Chondrocyte (in vitro differentiated cells): Measurements from ENCODE around the gene TEX52. TPM values are rescaled to one million over a fixed set of nuclear protein-coding genes. Genes with fewer than 3 reads are reported as not detected.

ENCODE experiments used
- DNase-seq: peaks from one replicate; pipeline ENCODE4 v3.0.0; 2021; ENCODE audit warnings: mixed read lengths, low spot score
- H3K27ac Mint-ChIP-seq: one replicate; pipeline ENCODE4 v1.8.0; 2021; ENCODE audit warnings: mild to moderate bottlenecking, moderate library complexity, mixed read lengths; ENCODE audit not compliant: unreplicated experiment
- H3K27me3 Mint-ChIP-seq: 2 replicates; pipeline ENCODE4 v1.8.0; 2021; ENCODE audit warnings: low read depth, mixed read lengths
- H3K36me3 Mint-ChIP-seq: 2 replicates; pipeline ENCODE4 v1.8.0; 2021; ENCODE audit warnings: low read depth, mixed read lengths
- H3K4me1 Mint-ChIP-seq: 2 replicates; pipeline ENCODE4 v1.8.0; 2021; ENCODE audit warnings: low read depth, mild to moderate bottlenecking, mixed read lengths
- H3K4me3 Mint-ChIP-seq: one replicate; pipeline ENCODE4 v1.8.0; 2021; ENCODE audit warnings: mild to moderate bottlenecking, moderate library complexity, mixed read lengths; ENCODE audit not compliant: unreplicated experiment
- H3K9me3 Mint-ChIP-seq: 2 replicates; pipeline ENCODE4 v1.8.0; 2021; ENCODE audit warnings: low read depth, mixed read lengths
- total RNA-seq: library from RNA; stranded (reverse); gene quantifications from 3 replicates; pipeline ENCODE4 v1.2.1, GENCODE V29; 2021
- TF ChIP-seq, protein P1 (sequence below): fragments of 200-600 bp; sonication (generic); IDR thresholded peaks from 2 replicates; pipeline ENCODE4 v1.5.0; 2021; ENCODE audit warnings: antibody characterized with exemption, mild to moderate bottlenecking, moderate library complexity

The TEX52 gene
- total RNA-seq, 1 donor from 2014 or later, result not detected

DNA sequence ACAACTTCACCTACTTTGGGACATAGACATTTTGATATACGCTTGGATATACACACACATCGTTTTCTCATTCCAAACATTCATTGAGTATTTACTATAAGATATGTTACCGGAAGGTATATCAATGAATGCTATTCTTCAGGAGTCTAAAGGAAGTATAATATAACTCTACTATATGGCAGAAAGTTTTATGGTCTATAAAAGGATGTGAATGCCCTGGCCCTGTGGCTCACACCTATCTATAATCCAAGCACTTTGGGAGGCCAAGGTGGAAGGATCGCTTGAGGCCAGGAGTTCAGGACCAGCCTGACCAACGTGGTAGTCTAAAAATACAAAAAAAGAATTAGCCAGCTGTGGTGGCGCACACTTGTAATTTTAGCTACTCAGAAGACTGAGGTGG lies 27.6 kb downstream of the TEX52 start:
- no peak overlapping the region for H3K4me3 Mint-ChIP-seq
- H3K4me1 Mint-ChIP-seq, result peaks cover 12% of the 10 kb centered on the region
- DNase-seq, result no peak
- TF ChIP-seq, protein P1, sequence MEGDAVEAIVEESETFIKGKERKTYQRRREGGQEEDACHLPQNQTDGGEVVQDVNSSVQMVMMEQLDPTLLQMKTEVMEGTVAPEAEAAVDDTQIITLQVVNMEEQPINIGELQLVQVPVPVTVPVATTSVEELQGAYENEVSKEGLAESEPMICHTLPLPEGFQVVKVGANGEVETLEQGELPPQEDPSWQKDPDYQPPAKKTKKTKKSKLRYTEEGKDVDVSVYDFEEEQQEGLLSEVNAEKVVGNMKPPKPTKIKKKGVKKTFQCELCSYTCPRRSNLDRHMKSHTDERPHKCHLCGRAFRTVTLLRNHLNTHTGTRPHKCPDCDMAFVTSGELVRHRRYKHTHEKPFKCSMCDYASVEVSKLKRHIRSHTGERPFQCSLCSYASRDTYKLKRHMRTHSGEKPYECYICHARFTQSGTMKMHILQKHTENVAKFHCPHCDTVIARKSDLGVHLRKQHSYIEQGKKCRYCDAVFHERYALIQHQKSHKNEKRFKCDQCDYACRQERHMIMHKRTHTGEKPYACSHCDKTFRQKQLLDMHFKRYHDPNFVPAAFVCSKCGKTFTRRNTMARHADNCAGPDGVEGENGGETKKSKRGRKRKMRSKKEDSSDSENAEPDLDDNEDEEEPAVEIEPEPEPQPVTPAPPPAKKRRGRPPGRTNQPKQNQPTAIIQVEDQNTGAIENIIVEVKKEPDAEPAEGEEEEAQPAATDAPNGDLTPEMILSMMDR, result no peak
- H3K9me3 Mint-ChIP-seq, result no peaks in the 10 kb centered on the region
- H3K27me3 Mint-ChIP-seq, result no peaks in the 10 kb centered on the region
- H3K36me3 Mint-ChIP-seq, result peaks cover 32% of the 10 kb centered on the region
- no peak overlapping the region for H3K27ac Mint-ChIP-seq

DNA sequence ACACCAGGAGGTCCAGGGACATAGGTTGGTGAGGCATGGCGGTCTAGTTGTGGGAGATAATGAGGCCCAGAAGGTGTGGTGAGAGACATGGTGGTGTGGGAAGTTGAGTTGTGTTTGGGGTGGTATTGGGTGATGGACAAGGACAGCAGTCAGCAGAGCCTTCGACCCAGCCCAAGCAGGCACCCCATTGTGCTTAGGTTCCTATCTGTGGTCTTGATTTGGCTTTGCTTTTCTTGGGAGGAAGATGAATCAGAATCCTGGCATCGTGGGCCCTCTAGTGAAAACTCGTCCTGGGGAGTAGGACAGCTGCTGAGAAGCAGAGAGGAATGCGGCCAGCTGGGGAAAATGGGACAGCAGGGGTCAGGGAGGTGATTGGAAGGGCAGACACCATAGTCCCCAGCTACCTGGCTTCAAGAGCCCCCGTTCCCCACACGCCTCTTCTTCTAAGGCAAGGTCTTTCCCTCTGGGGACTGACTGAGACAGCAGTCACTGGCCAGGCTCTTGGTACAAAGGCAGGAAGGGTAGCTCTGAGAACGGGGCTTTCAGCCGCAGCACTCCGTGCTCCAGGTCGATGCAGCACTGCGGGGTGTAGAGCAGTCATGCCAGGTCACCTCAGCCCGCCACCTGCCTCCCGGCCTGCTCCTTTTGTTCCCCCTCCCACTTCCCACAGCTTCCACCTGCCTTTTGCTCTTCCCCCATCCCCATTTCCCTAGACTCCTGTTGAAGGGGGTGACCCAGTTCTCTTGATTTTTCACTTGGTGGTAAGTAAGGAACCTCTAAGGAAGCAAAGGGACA lies 29.9 kb downstream of the TEX52 start:
- TF ChIP-seq, protein P1, result no peak
- no peak for DNase-seq
- Mint-ChIP-seq H3K4me3 (no peak overlapping the region), H3K27me3 (no peaks in the 10 kb centered on the region), H3K36me3 (peaks cover 48% of the 10 kb centered on the region), H3K4me1 (no peaks in the 10 kb centered on the region), H3K27ac (no peak overlapping the region), H3K9me3 (no peaks in the 10 kb centered on the region)

DNA sequence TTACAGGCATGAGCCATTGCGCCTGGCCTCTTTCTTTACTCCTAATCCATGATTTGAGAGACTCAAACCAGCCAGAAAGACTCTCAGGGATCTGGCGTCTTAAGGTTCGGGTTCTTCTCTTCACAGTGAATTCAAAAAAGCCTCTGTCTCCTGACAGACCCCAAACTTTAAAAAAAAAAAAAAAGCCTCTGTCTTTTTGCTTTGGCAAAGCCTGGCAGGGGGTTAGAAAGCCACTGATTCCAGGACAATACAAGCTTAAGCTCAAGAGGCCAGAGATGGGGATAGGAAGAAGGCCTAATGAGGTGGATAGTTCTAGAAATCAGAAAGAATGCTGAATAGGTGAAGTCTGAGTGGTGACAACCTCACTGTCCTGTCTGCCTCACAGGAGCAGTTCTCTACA lies 30.8 kb downstream of the TEX52 start:
- Mint-ChIP-seq H3K27me3 (no peaks in the 10 kb centered on the region), H3K36me3 (peaks cover 51% of the 10 kb centered on the region), H3K4me1 (no peaks in the 10 kb centered on the region), H3K27ac (no peak overlapping the region), H3K9me3 (no peaks in the 10 kb centered on the region), H3K4me3 (no peak overlapping the region)
- TF ChIP-seq, protein P1, result no peak
- no peak for DNase-seq

DNA sequence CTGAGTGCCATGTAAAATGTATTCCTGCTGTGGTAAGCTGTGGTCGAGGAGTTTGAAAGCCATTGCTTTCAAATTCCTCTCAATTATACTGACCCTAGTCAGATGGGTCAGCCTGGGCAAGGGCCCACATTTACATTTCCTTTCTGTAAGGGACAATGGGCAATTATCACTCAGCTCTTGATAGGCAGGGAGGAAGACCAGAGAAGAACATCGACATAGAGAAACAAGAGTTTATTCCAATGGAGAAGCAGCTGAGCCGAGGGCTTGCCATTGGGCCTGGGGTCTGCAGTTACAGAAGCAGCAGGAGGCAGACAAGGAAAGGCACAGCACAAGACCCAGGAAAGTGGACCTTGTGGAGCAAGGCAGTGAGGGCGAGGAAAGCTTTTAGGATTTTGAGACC lies 31.7 kb downstream of the TEX52 start:
- Mint-ChIP-seq H3K27ac (no peak overlapping the region), H3K27me3 (no peaks in the 10 kb centered on the region), H3K9me3 (no peaks in the 10 kb centered on the region), H3K4me3 (no peak overlapping the region), H3K36me3 (peaks cover 51% of the 10 kb centered on the region), H3K4me1 (no peaks in the 10 kb centered on the region)
- DNase-seq, result no peak
- TF ChIP-seq, protein P1, result no peak

DNA sequence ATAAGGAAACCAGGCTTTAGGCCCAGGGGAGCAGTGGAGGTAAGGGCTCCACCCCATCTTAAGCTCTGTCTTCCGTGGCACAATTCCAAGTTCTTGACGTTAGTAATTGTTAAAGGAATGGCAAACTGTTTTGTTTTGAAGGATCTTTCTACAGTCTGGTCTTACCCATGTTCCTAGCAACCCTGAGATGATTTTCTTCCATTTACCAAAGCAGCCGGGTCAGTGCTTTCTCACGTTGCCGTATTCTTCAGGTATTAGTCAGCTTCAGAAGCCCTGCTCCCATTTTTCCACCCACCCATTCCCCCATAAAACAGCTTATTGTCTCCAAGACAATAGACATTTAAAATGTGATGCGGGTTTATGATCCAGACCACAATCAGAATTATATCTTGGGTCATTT lies 32.3 kb downstream of the TEX52 start:
- no peaks in the 10 kb centered on the region for H3K9me3 Mint-ChIP-seq
- TF ChIP-seq, protein P1, result no peak
- H3K27me3 Mint-ChIP-seq, result no peaks in the 10 kb centered on the region
- no peaks in the 10 kb centered on the region for H3K4me1 Mint-ChIP-seq
- DNase-seq, result no peak
- H3K4me3 Mint-ChIP-seq, result no peak overlapping the region
- no peak overlapping the region for H3K27ac Mint-ChIP-seq
- H3K36me3 Mint-ChIP-seq, result peaks cover 53% of the 10 kb centered on the region
